ENCODE measurements around the gene P2RX2. TPM values are rescaled to one million over a fixed set of nuclear protein-coding genes. Genes with fewer than 3 reads are reported as not detected.

The P2RX2 gene
- polyA plus RNA-seq, 2 of the 4 experiments (the other 2 are of a cell fraction), result not detected

DNA sequence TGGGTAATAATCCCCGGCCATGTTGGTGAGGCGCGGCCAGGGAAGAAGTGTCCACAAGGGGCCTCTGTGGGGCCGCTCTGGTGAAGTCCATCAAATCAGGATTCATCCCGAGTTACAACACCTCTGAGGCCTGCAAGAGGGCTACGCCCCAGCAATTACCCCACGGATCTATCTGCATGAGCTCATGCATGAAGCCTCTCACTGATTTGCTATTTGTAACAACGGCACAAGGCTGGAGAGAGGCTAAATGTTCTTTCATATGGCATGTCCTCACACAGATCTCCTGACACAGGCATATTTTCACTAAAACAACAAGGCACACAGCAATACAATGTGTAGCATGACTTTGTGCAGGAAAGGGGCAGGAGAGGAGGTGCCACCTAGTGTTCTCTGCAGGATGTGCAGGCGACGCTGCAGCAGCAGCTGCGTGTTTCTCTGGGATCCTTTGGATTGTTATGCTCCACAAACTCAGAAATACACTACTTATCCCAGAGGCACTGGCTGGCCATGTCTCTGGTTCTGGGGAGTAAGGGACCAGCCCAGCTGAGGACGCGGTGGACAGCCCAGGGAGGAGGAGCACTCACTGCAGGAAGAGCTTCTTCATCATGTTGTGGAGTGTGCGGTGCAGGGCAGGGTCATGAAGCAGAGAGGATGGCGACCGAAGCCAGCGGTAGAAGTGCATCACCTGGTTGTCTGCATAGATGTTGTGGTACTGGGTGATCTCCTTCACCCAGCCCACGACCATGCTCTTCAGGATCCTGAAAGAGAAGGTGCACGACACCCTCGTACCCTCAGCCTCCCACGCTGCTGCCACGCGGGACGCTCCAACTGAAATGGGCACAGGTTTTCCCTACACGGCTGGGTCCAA is 20.2 kb downstream of the P2RX2 start (continued):
- TF ChIP-seq, protein P1, sequence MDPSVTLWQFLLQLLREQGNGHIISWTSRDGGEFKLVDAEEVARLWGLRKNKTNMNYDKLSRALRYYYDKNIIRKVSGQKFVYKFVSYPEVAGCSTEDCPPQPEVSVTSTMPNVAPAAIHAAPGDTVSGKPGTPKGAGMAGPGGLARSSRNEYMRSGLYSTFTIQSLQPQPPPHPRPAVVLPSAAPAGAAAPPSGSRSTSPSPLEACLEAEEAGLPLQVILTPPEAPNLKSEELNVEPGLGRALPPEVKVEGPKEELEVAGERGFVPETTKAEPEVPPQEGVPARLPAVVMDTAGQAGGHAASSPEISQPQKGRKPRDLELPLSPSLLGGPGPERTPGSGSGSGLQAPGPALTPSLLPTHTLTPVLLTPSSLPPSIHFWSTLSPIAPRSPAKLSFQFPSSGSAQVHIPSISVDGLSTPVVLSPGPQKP (IDR thresholded peaks at IDR 0.05; ENCODE audit: low read depth, low read length), result no peak
- no peak for TF ChIP-seq ESRRA (IDR thresholded peaks at IDR 0.05; ENCODE audit: borderline replicate concordance, low read length)

DNA sequence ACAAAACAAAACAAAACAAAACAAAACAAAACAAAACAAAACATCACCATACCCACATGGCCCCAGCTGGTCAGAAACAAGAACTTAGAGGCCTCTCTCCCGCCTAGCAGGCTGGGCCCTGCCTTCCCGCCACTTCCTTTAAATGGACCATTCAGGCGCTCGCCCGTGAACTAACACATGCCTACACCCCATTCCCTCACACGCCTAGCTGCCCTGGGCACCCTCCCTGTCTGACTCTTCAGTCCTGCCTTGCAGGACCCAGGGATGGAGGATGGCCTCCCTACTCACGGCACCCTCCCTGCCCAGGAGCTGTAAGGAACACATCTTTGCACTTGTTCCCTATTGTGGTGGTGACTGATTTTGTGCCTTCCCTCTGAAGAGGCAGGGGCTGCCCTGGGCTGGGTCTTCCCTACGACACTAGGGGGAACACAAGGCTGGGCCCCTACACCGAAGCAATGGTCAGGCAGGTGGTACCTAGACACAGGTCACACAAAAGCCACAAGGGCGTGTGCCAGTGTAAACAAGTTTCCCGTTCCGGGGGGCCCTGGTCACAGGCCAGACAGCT is 21.5 kb downstream of the P2RX2 start:
- no peak for ATAC-seq
- ChIA-PET CTCF (interaction anchor here (0.6 to 9.8 kb wide), 6 partner anchors 8 to 225 kb away, joined by 3 to 87 read pairs (median 19); no protein-coding TSS in a partner anchor), POLR2A (no interaction called here)
- Histone ChIP-seq H3K27ac (no peak overlapping the region), H3K4me3 (no peak overlapping the region), H3K9me3 (no peaks in the 10 kb centered on the region), H3K4me2 (no peak overlapping the region), H3K4me1 (no peaks in the 10 kb centered on the region)
- FAIRE-seq, result no peak
- DNase-seq (ENCODE audit: low read depth in 1 of 2, low spot score in 1 of 2), result no peak
- no peak for TF ChIP-seq BHLHE40 (IDR thresholded peaks at IDR 0.05; ENCODE audit: low read depth, low read length)
- no peak for TF ChIP-seq TP53 (CRISPR knock-in tag; IDR thresholded peaks at IDR 0.05)
- TF ChIP-seq, protein P2, sequence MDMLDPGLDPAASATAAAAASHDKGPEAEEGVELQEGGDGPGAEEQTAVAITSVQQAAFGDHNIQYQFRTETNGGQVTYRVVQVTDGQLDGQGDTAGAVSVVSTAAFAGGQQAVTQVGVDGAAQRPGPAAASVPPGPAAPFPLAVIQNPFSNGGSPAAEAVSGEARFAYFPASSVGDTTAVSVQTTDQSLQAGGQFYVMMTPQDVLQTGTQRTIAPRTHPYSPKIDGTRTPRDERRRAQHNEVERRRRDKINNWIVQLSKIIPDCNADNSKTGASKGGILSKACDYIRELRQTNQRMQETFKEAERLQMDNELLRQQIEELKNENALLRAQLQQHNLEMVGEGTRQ (IDR thresholded peaks at IDR 0.05), result no peak
- TF ChIP-seq BCL3 (IDR thresholded peaks at IDR 0.05), result no peak
- no peak for TF ChIP-seq RAD21 (conservative IDR thresholded peaks at IDR 0.05 in 1 of 2, IDR thresholded peaks at IDR 0.05 in 1 of 2)
- TF ChIP-seq, protein P1 (IDR thresholded peaks at IDR 0.05; ENCODE audit: low read depth, low read length), result no peak
- no peak for TF ChIP-seq JUN (IDR thresholded peaks at IDR 0.05)
- no peak for TF ChIP-seq HOXB5 (CRISPR knock-in tag; IDR thresholded peaks at IDR 0.05)
- TF ChIP-seq KDM5A (IDR thresholded peaks at IDR 0.05), result no peak
- TF ChIP-seq ESRRA (IDR thresholded peaks at IDR 0.05; ENCODE audit: borderline replicate concordance, low read length), result no peak
- TF ChIP-seq TFCP2L1 (CRISPR knock-in tag; IDR thresholded peaks at IDR 0.05), result no peak
- TF ChIP-seq, protein P3, sequence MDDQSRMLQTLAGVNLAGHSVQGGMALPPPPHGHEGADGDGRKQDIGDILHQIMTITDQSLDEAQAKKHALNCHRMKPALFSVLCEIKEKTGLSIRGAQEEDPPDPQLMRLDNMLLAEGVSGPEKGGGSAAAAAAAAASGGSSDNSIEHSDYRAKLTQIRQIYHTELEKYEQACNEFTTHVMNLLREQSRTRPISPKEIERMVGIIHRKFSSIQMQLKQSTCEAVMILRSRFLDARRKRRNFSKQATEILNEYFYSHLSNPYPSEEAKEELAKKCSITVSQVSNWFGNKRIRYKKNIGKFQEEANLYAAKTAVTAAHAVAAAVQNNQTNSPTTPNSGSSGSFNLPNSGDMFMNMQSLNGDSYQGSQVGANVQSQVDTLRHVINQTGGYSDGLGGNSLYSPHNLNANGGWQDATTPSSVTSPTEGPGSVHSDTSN (IDR thresholded peaks at IDR 0.05), result no peak
- 88% methylated on average over 11 of the region's 12 CpGs for WGBS (ENCODE audit: missing lambda C conversion rate)

GRCh38 chr12:132640936-132641335 is 22.4 kb downstream of the P2RX2 start:
- DNase-seq (ENCODE audit: low read depth in 1 of 2, low spot score in 1 of 2), result no peak
- H3K4me2 ChIP-seq, result no peak overlapping the region
- no peaks in the 10 kb centered on the region for H3K9me3 ChIP-seq
- TF ChIP-seq CBX2 (IDR thresholded peaks at IDR 0.05; ENCODE audit: borderline replicate concordance, low read depth) (no peak), HMGXB4 (CRISPR knock-in tag; IDR thresholded peaks at IDR 0.05; ENCODE audit: borderline replicate concordance) (no peak), KDM5A (IDR thresholded peaks at IDR 0.05) (no peak), FOSL2 (IDR thresholded peaks at IDR 0.05) (no peak), FOSL2 (CRISPR knock-in tag; IDR thresholded peaks at IDR 0.05) (no peak), JUN (IDR thresholded peaks at IDR 0.05) (no peak), JUNB (IDR thresholded peaks at IDR 0.05) (no peak), RAD21 (conservative IDR thresholded peaks at IDR 0.05 in 1 of 2, IDR thresholded peaks at IDR 0.05 in 1 of 2) (no peak), TFCP2L1 (CRISPR knock-in tag; IDR thresholded peaks at IDR 0.05) (no peak), EHF (CRISPR knock-in tag; IDR thresholded peaks at IDR 0.05) (no peak), HOXA7 (CRISPR knock-in tag; IDR thresholded peaks at IDR 0.05) (no peak), PHF8 (IDR thresholded peaks at IDR 0.05; ENCODE audit: borderline replicate concordance, low read depth) (no peak), HOXB13 (CRISPR knock-in tag; IDR thresholded peaks at IDR 0.05; ENCODE audit: low read depth) (no peak)
- H3K4me3 ChIP-seq, result no peak overlapping the region
- ChIA-PET POLR2A (no interaction called here), CTCF (interaction anchor here (1.2 to 9.8 kb wide), 5 partner anchors 8 to 226 kb away, joined by 3 to 87 read pairs (median 33); no protein-coding TSS in a partner anchor)
- FAIRE-seq, result no peak
- ATAC-seq, result no peak
- H3K4me1 ChIP-seq, result no peaks in the 10 kb centered on the region
- no peak overlapping the region for H3K27ac ChIP-seq
- 95% methylated on average over 10 of the region's 10 CpGs for WGBS (ENCODE audit: missing lambda C conversion rate)

All from A549 (cell line).